Mesenchymal stem cell (in vitro differentiated cells and primary cell): ENCODE measurements around the gene PRSS53.
A peak's percentile ranks its signal among the peaks of the same experiment; 100 is the strongest.

Experiments used
- DNase-seq: peaks from one replicate; pipeline ENCODE4 v3.0.0-alpha.2; 2013
- H2AFZ ChIP-seq: one replicate; pipeline ENCODE4 v1.6.1; 2013; ENCODE audit warnings: low read depth, mild to moderate bottlenecking, control low read depth, inconsistent platforms, low read length, moderate library complexity
- H2AK5ac ChIP-seq: 2 replicates; pipeline ENCODE4 v1.6.1; 2013; ENCODE audit warnings: low read length, moderate library complexity, mild to moderate bottlenecking, inconsistent platforms; ENCODE audit not compliant: severe bottlenecking
- H2BK120ac ChIP-seq: one replicate; pipeline ENCODE4 v1.6.1; 2013; ENCODE audit warnings: low read depth, mild to moderate bottlenecking, inconsistent platforms, low read length, moderate library complexity
- H2BK12ac ChIP-seq, 2 experiments: one replicate each; pipeline ENCODE4 v1.6.1; 2013; ENCODE audit warnings: inconsistent platforms in 2 of 2, low read length in 2 of 2, mild to moderate bottlenecking in 2 of 2, moderate library complexity in 2 of 2, control low read depth in 1 of 2
- H2BK15ac ChIP-seq: one replicate; pipeline ENCODE4 v1.6.1; 2013; ENCODE audit warnings: mild to moderate bottlenecking, low read depth, inconsistent platforms; ENCODE audit not compliant: poor library complexity, severe bottlenecking
- H2BK5ac ChIP-seq: 2 replicates; pipeline ENCODE4 v1.6.1; 2013; ENCODE audit warnings: low read depth, mild to moderate bottlenecking, low read length, control low read depth, inconsistent platforms; ENCODE audit not compliant: poor library complexity, severe bottlenecking
- H3K14ac ChIP-seq, 2 experiments: one replicate each; pipeline ENCODE4 v1.6.1; 2013; ENCODE audit warnings: inconsistent platforms in 2 of 2, low read length in 2 of 2, control low read depth in 1 of 2, mild to moderate bottlenecking in 1 of 2, moderate library complexity in 1 of 2
- H3K18ac ChIP-seq, 2 experiments: one replicate each; pipeline ENCODE4 v1.6.1; 2013; ENCODE audit warnings: inconsistent platforms in 2 of 2, low read length in 2 of 2, control low read depth in 1 of 2, low read depth in 1 of 2, mild to moderate bottlenecking in 1 of 2
- H3K23ac ChIP-seq, 2 experiments: one replicate each; pipeline ENCODE4 v1.6.1; 2013; ENCODE audit warnings: inconsistent platforms in 2 of 2, low read length in 2 of 2, mild to moderate bottlenecking in 2 of 2, moderate library complexity in 2 of 2, control low read depth in 1 of 2
- H3K27ac ChIP-seq: 2 replicates; pipeline ENCODE4 v1.5.1; 2013; ENCODE audit warnings: mild to moderate bottlenecking, moderate library complexity, low read length, control low read depth, inconsistent platforms; ENCODE audit not compliant: poor library complexity, severe bottlenecking
- H3K27me3 ChIP-seq, 2 experiments: 2 replicates each; pipeline versions ENCODE4 v1.6.1 to v1.7.0; 2013; ENCODE audit warnings: low read length in 2 of 2, mild to moderate bottlenecking in 2 of 2, moderate library complexity in 2 of 2, control low read depth in 1 of 2, inconsistent platforms in 1 of 2; ENCODE audit not compliant: control insufficient read depth in 1 of 2, insufficient read depth in 1 of 2
- H3K36me3 ChIP-seq, 2 experiments: 2 replicates each; pipeline versions ENCODE4 v1.6.1 to v1.7.0; 2013; ENCODE audit warnings: low read length in 2 of 2, control low read depth in 1 of 2, inconsistent platforms in 1 of 2, low read depth in 1 of 2, mild to moderate bottlenecking in 1 of 2; ENCODE audit not compliant: insufficient read depth in 2 of 2, control insufficient read depth in 1 of 2
- H3K4ac ChIP-seq, 2 experiments: one replicate each; pipeline ENCODE4 v1.6.1; 2013; ENCODE audit warnings: inconsistent platforms in 2 of 2, low read length in 2 of 2, mild to moderate bottlenecking in 2 of 2, moderate library complexity in 2 of 2, control low read depth in 1 of 2, low read depth in 1 of 2
- H3K4me1 ChIP-seq: 2 replicates; pipeline ENCODE4 v1.6.1; 2013; ENCODE audit warnings: low read depth, low read length, control low read depth; ENCODE audit not compliant: control insufficient read depth, insufficient read depth
- H3K4me2 ChIP-seq: 2 replicates; pipeline ENCODE4 v1.6.1; 2013; ENCODE audit warnings: low read length, mild to moderate bottlenecking, inconsistent platforms; ENCODE audit not compliant: poor library complexity, severe bottlenecking
- H3K4me3 ChIP-seq, 2 experiments: 2 replicates each; pipeline versions ENCODE4 v1.5.1 to v1.7.0; 2013; ENCODE audit warnings: low read length in 2 of 2, mild to moderate bottlenecking in 2 of 2, control low read depth in 1 of 2, low read depth in 1 of 2; ENCODE audit not compliant: insufficient read depth in 1 of 2
- H3K79me1 ChIP-seq: replicated peaks from 2 replicates; pipeline ENCODE4 v1.6.1; 2013; ENCODE audit warnings: mild to moderate bottlenecking, control low read depth, low read length, inconsistent platforms; ENCODE audit not compliant: poor library complexity, severe bottlenecking
- H3K9ac ChIP-seq: 2 replicates; pipeline ENCODE4 v1.7.0; 2013; ENCODE audit warnings: mild to moderate bottlenecking, low read length, moderate library complexity
- H3K9me3 ChIP-seq: 2 replicates; pipeline ENCODE4 v1.7.0; 2013; ENCODE audit warnings: mild to moderate bottlenecking, low read length; ENCODE audit not compliant: control insufficient read depth
- H4K8ac ChIP-seq: one replicate; pipeline ENCODE4 v1.6.1; 2013; ENCODE audit warnings: inconsistent platforms, mild to moderate bottlenecking, low read length, moderate library complexity
- H4K91ac ChIP-seq: one replicate; pipeline ENCODE4 v1.6.1; 2013; ENCODE audit warnings: mild to moderate bottlenecking, low read length, inconsistent platforms
- WGBS: methylation state at CpG from one replicate; pipeline ENCODE4 v1.1.7; 2013; ENCODE audit warnings: mixed read lengths; 5-methylcytosine and 5-hydroxymethylcytosine counted together

The PRSS53 gene

DNA sequence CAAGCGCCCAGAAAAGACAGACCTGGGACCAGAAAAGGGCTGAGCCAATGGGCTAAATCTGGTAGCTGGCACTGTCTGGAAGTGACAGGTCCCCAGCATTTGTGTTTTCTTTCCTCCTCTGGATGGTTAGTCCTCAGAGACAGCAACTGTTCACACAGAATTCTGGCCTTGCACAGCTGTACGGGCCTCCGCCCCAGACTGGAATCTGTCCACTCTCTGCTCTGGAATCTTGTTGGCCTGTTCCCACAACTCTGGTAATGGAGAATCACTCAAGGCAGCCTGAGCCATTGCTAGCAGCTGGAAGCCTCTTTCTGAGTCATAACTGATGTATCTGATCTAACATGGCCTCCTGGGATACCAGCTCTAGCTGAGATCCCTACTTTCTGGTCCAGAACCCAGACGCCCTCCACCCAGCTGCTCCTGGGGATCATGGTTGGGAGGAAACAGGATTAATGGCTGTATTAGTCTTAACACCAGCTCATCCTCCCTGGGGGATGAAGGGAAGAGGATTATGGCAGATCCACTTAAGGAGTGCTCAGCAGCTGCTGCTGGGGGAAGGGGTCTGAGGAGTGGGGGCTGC lies 23.8 kb downstream of the PRSS53 start:
- peak overlapping the region; percentile 96 for H4K91ac ChIP-seq
- peak overlapping the region; percentile 95 for H4K8ac ChIP-seq
- H2AFZ ChIP-seq = no peak overlapping the region
- peak overlapping the region; percentile 83 to 98 for H3K4ac ChIP-seq
- peak overlapping the region; percentile 75 for H2BK120ac ChIP-seq
- peaks cover 28% of the 10 kb centered on the region for H3K4me1 ChIP-seq
- no peak overlapping the region for H3K23ac ChIP-seq
- peak overlapping the region; percentile 77 for H2AK5ac ChIP-seq
- H3K79me1 ChIP-seq = peaks cover 39% of the 10 kb centered on the region
- H3K27ac ChIP-seq = peak overlapping the region; percentile 90
- peak overlapping the region; percentile 61 to 86 for H2BK12ac ChIP-seq
- peak overlapping the region in 1 of 2 experiments; percentile 37 for H3K14ac ChIP-seq
- H3K36me3 ChIP-seq = peaks cover 33 to 40% of the 10 kb centered on the region in 2 experiments
- peak; percentile 93 for DNase-seq
- H3K9me3 ChIP-seq = no peaks in the 10 kb centered on the region
- H3K18ac ChIP-seq = peak overlapping the region; percentile 88 to 89
- 30% methylated on average over 4 of the region's 4 CpGs for WGBS
- peak overlapping the region in 1 of 2 experiments; percentile 29 for H3K4me3 ChIP-seq
- peak overlapping the region; percentile 77 for H3K9ac ChIP-seq
- H2BK15ac ChIP-seq = peak overlapping the region; percentile 74
- H3K27me3 ChIP-seq = no peaks in the 10 kb centered on the region
- H3K4me2 ChIP-seq = no peak overlapping the region
- H2BK5ac ChIP-seq = peak overlapping the region; percentile 47

DNA sequence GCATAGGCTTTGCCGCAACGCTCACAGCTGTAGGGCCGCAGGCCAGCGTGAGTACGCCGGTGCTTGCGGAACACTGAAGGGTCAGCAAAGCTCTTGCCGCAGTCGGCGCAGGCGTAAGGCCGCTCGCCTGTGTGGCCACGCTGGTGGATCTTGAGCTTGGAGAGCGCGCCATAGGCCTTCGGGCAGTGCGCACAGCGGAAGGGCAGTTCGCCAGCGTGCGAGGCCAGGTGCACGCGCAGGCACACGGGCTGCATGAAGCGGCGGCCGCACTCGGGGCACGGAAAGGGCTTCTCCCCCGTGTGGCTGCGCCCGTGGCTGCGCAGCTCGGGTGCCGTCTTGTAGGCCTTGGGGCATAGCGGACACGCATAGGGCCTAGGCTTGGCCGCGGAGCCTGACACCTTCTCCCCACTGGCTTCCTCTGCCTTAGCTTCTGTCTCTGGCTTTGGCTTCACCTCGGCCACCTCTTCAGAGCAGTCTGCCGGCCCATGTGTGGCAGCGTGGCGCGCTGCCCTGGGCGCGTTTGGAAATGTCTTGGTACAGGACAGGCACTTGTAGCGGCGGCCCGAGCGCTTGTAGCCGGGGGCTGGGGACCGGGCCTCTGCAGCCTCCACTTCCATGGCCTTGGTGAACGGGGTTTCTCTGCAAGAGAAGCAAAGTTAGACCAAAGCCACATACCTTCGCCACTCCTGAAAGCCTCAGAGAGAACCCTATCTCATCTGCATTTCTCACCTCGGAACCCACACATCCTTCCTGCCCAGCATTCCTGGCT lies 24.7 kb downstream of the PRSS53 start:
- no peak overlapping the region for H2BK120ac ChIP-seq
- no peak overlapping the region for H2BK5ac ChIP-seq
- H4K8ac ChIP-seq = peak overlapping the region; percentile 20
- H3K9ac ChIP-seq = peak overlapping the region; percentile 77
- H4K91ac ChIP-seq = peak overlapping the region; percentile 52
- no peak for DNase-seq
- peak overlapping the region; percentile 27 to 78 for H3K4ac ChIP-seq
- 98% methylated on average over 56 of the region's 56 CpGs for WGBS
- peak overlapping the region; percentile 40 to 61 for H2BK12ac ChIP-seq
- H3K23ac ChIP-seq = no peak overlapping the region
- peak overlapping the region; percentile 90 for H3K27ac ChIP-seq
- peaks cover 39% of the 10 kb centered on the region for H3K79me1 ChIP-seq
- no peak overlapping the region for H3K4me2 ChIP-seq
- peak overlapping the region; percentile 17 for H2BK15ac ChIP-seq
- H3K18ac ChIP-seq = peak overlapping the region in 1 of 2 experiments; percentile 16
- H3K4me3 ChIP-seq = peak overlapping the region in 1 of 2 experiments; percentile 29
- peak overlapping the region; percentile 66 for H2AK5ac ChIP-seq
- no peaks in the 10 kb centered on the region for H3K9me3 ChIP-seq
- no peak overlapping the region for H2AFZ ChIP-seq
- H3K27me3 ChIP-seq = no peaks in the 10 kb centered on the region
- H3K14ac ChIP-seq = peak overlapping the region in 1 of 2 experiments; percentile 12
- H3K36me3 ChIP-seq = peaks cover 37 to 40% of the 10 kb centered on the region in 2 experiments
- peaks cover 26% of the 10 kb centered on the region for H3K4me1 ChIP-seq

DNA sequence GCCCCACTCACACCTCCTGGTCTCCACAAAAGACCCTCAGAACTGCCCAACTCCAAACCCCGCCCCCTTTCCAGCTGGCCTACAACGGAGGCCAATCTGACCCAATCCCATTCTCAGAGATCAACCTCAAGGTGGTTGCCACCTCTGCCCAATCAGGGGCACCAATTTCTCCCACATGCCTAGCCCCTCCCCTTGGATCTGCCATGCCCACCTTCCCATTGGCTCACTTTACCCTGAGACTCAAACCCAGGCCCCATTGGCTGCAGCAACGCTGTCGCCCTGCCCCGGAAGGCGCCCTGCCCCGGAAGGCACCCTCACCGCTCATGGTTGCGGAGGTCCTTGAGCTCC lies 25.3 kb downstream of the PRSS53 start:
- Histone ChIP-seq H4K8ac (peak overlapping the region; percentile 28), H3K27me3 (no peaks in the 10 kb centered on the region), H2BK120ac (no peak overlapping the region), H3K4me1 (peaks cover 25% of the 10 kb centered on the region), H3K4ac (no peak overlapping the region), H3K14ac (no peak overlapping the region), H4K91ac (peak overlapping the region; percentile 52), H2BK5ac (no peak overlapping the region), H3K36me3 (peaks cover 37 to 40% of the 10 kb centered on the region in 2 experiments), H3K4me2 (no peak overlapping the region), H3K9ac (no peak overlapping the region), H3K9me3 (no peaks in the 10 kb centered on the region), H3K27ac (no peak overlapping the region), H3K23ac (no peak overlapping the region), H2BK12ac (peak overlapping the region in 1 of 2 experiments; percentile 61), H3K79me1 (peaks cover 39% of the 10 kb centered on the region), H2AFZ (no peak overlapping the region), H3K4me3 (no peak overlapping the region), H2BK15ac (no peak overlapping the region), H3K18ac (no peak overlapping the region), H2AK5ac (no peak overlapping the region)
- DNase-seq = no peak
- WGBS = 86% methylated on average over 9 of the region's 9 CpGs

DNA sequence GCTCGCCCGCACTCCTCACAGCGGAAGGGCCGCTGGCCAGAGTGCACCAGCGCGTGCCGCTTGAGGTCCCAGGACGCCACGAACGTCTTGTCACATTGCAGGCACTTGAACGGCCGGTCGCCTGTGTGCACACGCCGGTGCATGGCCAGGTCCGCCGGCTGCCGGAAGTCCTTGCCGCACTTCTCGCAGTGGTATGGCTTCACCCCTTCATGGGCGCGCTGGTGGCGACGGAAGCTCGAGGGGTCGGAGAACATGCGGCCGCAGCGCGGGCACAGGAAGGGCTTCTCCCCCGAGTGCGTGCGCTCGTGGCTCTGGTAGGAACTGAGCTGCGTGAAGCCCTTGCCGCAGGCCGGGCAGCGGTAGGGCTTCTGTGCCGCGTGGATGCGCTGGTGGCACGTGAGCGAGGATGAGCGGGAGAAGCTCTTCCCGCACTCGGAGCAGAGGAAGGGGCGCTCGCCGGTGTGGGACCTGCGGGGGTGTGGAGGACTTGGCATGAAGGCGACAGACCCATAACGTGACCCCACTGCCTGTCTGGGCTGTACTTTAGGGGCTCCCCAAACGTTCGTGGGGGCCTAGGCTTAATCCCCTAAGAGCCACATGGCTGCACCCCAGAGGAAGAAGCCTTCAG lies 26.8 kb downstream of the PRSS53 start:
- Histone ChIP-seq H3K18ac (no peak overlapping the region), H3K4ac (no peak overlapping the region), H4K91ac (peak overlapping the region; percentile 67), H2BK12ac (no peak overlapping the region), H3K27ac (no peak overlapping the region), H4K8ac (peak overlapping the region; percentile 47), H3K9ac (no peak overlapping the region), H3K4me1 (peaks cover 22% of the 10 kb centered on the region), H3K23ac (no peak overlapping the region), H3K4me3 (peak overlapping the region in 1 of 2 experiments; percentile 35), H3K36me3 (peaks cover 46 to 52% of the 10 kb centered on the region in 2 experiments), H3K4me2 (no peak overlapping the region), H2BK120ac (no peak overlapping the region), H2BK5ac (no peak overlapping the region), H2BK15ac (no peak overlapping the region), H3K79me1 (peaks cover 33% of the 10 kb centered on the region), H3K14ac (no peak overlapping the region), H2AK5ac (no peak overlapping the region), H3K27me3 (no peaks in the 10 kb centered on the region), H2AFZ (no peak overlapping the region), H3K9me3 (no peaks in the 10 kb centered on the region)
- no peak for DNase-seq
- 98% methylated on average over 54 of the region's 54 CpGs for WGBS
